ENCODE data around the gene CNTRL.

CNTRL gene

DNA sequence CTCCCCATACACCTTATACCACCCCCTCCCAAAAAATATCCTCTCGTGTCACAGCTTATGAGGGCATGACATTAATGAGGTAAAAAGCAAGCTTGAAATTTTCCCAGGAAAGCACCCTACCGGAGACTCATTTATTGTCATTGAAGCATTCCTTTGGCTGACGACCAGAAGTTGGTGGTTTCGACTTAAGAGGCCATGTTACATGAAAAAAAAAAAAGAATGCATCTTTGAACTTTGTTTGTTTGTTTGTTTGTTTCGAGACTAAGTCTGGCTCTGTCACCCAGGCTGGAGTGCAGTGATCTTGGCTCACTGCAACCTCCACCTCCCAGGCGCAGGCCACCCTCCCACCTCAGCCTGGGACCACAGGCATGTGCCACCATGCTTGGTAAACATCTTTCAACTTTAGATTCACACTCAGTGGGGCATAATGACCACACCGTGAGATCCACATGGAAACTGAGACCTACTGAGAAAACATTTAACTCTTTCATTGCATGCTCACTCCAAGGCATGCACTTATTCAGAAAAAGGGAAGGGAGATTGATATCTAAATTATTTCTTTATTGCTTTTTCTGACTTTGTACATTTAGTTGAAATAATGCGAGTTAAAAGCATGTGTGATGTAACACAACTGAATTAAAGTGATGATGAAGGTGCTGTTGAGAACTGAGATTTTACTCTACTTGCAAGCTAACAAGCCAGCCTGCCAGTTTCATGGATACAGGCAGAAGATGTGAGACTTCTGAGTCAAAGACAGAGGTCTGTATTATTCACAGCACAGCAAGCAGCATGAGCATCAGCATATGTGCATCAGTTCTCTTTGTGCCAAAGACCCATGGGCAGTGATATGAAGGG lies 132.0 kb downstream of the CNTRL start:
- DNase-seq: no peak

- peak; percentile 54 for DNase-seq
Observed at GRCh38 chr9:121207371-121207940, 132.7 kb downstream of the CNTRL start.

GRCh38 chr9:121210536-121210935 lies 135.8 kb downstream of the CNTRL start:
- no peak for DNase-seq

DNA sequence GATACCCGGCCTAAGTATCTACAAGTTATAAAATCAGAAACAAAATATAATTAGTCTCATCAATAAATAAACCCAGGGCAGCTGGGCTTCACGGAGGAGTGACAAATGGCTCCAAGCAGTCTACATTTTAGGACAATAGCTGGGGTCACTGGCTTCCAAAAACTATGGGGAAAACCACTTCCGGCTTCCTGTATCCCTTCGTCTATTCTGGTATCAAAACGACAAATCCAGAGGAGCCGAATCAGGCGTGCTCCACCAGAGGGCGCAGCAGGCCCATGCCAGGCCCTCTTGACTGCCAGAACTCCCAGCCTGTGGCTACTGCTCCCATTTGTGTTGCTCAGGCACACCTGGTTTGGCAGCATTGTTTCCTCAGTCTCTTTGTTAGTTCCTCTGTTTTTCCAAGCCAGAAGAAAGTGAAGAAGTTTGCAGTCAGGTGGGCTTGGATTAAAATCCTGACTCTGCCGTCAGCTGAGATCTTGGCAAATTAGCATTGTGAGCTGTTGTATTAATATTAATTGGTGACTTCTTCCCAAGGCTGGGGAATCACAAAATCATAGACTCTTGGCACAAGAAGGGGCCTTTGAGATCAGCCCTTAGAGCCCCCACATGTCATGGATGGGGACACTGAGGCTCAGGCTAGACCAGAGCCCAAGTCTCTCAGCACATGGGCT lies 138.5 kb downstream of the CNTRL start:
- DNase-seq: peak; percentile 62

GRCh38 chr9:121214005-121214404 lies 139.2 kb downstream of the CNTRL start:
- DNase-seq: no peak

GRCh38 chr9:121216271-121216805 lies 141.6 kb downstream of the CNTRL start:
- no peak for DNase-seq

- DNase-seq: no peak
Observed at GRCh38 chr9:121217609-121218292, 143.0 kb downstream of the CNTRL start.

GRCh38 chr9:121218357-121219027 lies 143.7 kb downstream of the CNTRL start:
- no peak for DNase-seq

- no peak for DNase-seq
Observed at GRCh38 chr9:121219530-121219929, 144.8 kb downstream of the CNTRL start.

GRCh38 chr9:121220996-121221663 lies 146.4 kb downstream of the CNTRL start:
- DNase-seq: no peak

DNA sequence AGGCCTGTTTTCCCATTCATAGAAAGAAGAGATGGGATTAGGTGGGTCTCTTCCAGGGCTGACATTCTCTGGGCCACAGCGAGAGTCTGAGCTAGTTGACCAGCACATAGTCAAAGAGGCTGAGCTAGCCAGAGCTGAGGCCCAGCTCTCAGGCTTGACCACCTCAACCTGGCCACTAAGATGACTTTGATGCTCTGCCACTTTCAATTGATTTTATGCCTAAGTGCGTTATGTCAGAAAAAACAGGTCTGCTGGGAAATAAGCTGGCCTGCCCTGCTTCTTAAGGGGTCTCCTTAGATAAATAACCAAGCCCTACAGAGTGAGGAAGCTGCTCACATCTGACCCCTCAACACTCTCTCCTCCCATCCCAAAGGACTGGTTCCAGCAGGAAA lies 146.9 kb downstream of the CNTRL start:
- DNase-seq: no peak

- no peak for DNase-seq
Observed at GRCh38 chr9:121222524-121223171, 147.9 kb downstream of the CNTRL start.

- DNase-seq: no peak
Observed at GRCh38 chr9:121225240-121225639, 150.5 kb downstream of the CNTRL start.

DNA sequence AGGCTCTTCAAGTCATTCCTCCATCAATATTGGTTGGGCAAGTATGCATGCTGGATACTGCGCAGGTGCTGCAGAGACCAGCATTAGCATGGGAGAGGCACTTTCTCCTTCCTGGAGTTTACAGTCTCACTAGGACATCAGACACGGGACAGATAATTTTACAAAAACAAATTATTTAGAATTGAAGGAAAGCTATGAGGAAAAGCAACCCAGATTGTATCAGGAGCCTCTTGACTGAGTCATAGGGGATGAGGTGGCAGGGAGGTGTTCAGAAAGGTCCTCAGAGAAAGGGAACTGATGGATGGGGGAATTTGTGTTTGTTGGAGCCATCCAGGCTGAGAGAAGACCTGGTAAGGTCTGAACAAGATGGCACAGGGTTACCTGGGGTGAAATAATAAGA lies 151.4 kb downstream of the CNTRL start:
- DNase-seq: no peak

All from KG1 (cell line).